DND-41 (cell line): ENCODE data around the gene SNURF.

Source experiments
- CTCF ChIP-seq: IDR thresholded peaks from 2 replicates; pipeline ENCODE4 v1.5.1; 2012; ENCODE audit warnings: borderline replicate concordance, low read length, moderate library complexity, mild to moderate bottlenecking; ENCODE audit not compliant: poor library complexity, severe bottlenecking; ENCODE audit errors: extremely low read depth
- EZH2 ChIP-seq: IDR thresholded peaks from 3 replicates; pipeline ENCODE4 v1.6.1; 2012; ENCODE audit warnings: borderline replicate concordance, low read depth, mild to moderate bottlenecking, moderate library complexity, low read length, inconsistent platforms; ENCODE audit not compliant: severe bottlenecking

DNA sequence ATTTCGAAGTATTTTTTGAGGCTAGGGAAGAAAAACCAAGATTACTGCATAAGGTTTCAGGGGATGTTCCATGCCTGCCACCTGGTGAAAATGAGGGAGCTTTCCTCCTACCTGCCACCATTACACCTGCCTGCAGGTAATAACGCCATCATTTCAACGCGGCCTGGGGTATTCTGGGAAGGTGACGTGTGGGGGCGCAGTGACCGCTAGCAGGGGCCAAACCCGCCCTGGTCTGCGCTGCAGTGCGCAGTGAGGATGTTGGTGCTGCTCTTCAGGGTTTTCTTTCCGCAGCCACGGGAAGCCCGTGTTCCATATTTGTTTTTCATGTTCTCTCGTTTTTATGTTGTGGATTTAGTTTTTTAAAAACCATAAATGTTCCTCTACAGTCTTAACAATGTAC lies 37.4 kb upstream of the SNURF start:
- no peak for TF ChIP-seq CTCF
- no peak for TF ChIP-seq EZH2
